Pancreas (tissue), 10 donors: ENCODE data around the gene TET3. TPM values are rescaled to one million over a fixed set of nuclear protein-coding genes. Genes with fewer than 3 reads are reported as not detected.

Source experiments
- ATAC-seq, 4 donors: fragments of 200-7000 bp; cut with Tn5 transposase; one replicate each; pipeline versions ENCODE4 v1.8.0 to v1.9.1; 2020; ENCODE audit warnings: mild to moderate bottlenecking in 4 of 4, moderate library complexity in 4 of 4
- DNase-seq, 6 donors: peaks; one replicate each; pipeline ENCODE4 v3.0.0-alpha.2; 2020
- FAIRE-seq: peaks from 2 replicates; lab custom pipeline; 2012; peaks lifted over from hg19 to GRCh38; lab: Jason Lieb, UNC
- H3K27ac ChIP-seq, 4 donors: fragments of 200-600 bp; sonication (generic); 1 replicate in 3 of 4; 2 replicates in 1 of 4; pipeline versions ENCODE4 v1.5.0 to v1.8.0; 2020
- H3K27me3 ChIP-seq, 4 donors: fragments of 200-600 bp; one replicate each; pipeline ENCODE4 v1.8.0; 2021
- H3K36me3 ChIP-seq, 3 donors: fragments of 200-600 bp; sonication (generic) in 1 of 3; one replicate each; pipeline versions ENCODE4 v1.5.0 to v1.8.0; 2020 to 2021
- H3K4me1 ChIP-seq, 3 donors: fragments of 200-600 bp; one replicate each; pipeline ENCODE4 v1.8.0; 2021
- H3K4me3 ChIP-seq, 4 donors: fragments of 200-600 bp; sonication (generic) in 2 of 4; one replicate each; pipeline versions ENCODE4 v1.5.0 to v1.8.0; 2020 to 2021
- H3K9me3 ChIP-seq, 4 donors: fragments of 200-600 bp; one replicate each; pipeline ENCODE4 v1.8.0; 2021
- WGBS, 2 donors: extraction: QIAGEN DNeasy Blood & Tissue Kit; methylation state at CpG; one replicate each; pipeline ENCODE4 v1.1.7; 2013; 5-methylcytosine and 5-hydroxymethylcytosine counted together
- intact Hi-C, 3 donors: fragments of 100-400 bp; cut with DNase I; formaldehyde crosslinking; loops; one replicate each; pipeline versions ENCODE4 v1.11.1 to v1.14.2; 2022
- polyA plus RNA-seq, 2 donors: library from polyadenylated mRNA; stranded (reverse); fragments of 200-250 nt; gene quantifications; one replicate each; pipeline ENCODE4 v1.2.3, GENCODE V29; 2013
- total RNA-seq, 6 donors: library from RNA; stranded (reverse); fragmentation: NEBNext Ultra II Directional in 4 of 6; extraction: Animal tissue kit (Norgen Biotek cat#: 25700) in 4 of 6; gene quantifications; one replicate each; pipeline versions ENCODE4 v1.2.1 to v1.2.4, GENCODE V29; 2021 to 2023
- TF ChIP-seq, protein P1 (sequence below), 4 donors: fragments of 200-600 bp; sonication (generic) in 3 of 4; IDR thresholded peaks; one replicate each; pipeline versions ENCODE4 v1.5.0 to v1.8.0; 2021; ENCODE audit warnings: antibody characterized with exemption in 4 of 4
- donor health status: healthy with polysubstance abuse.
- donor health status: DM: no; HTN: no; CAD: no; lungs with moderate emphysema.
- donor health status: DM: no; HTN: no; CAD: no.
- donor health status: control.
- donor health status: control.
- donor health status: Bipolar disorder and iron deficiency.
- donor health status: DM: yes; HTN: yes; CAD: no.
- donor health status: DM: no; HTN: no; CAD: no.
- donor health status: DM: no; HTN: no; CAD: no.
- donor health status: DM: yes; HTN: yes; CAD: no.

TET3 gene
- total and polyA plus RNA-seq, 8 donors: 1.5 to 8.6 (median 4.8) TPM

GRCh38 chr2:73975731-73976130, 9.0 kb upstream of the TET3 start:
- intact Hi-C loops: no loop called here
- H3K36me3 ChIP-seq: no peaks in the 10 kb centered on the region
- WGBS, 2 donors: 94 to 100% methylated on average over 3 of the region's 3 CpGs
- TF ChIP-seq, protein P1, sequence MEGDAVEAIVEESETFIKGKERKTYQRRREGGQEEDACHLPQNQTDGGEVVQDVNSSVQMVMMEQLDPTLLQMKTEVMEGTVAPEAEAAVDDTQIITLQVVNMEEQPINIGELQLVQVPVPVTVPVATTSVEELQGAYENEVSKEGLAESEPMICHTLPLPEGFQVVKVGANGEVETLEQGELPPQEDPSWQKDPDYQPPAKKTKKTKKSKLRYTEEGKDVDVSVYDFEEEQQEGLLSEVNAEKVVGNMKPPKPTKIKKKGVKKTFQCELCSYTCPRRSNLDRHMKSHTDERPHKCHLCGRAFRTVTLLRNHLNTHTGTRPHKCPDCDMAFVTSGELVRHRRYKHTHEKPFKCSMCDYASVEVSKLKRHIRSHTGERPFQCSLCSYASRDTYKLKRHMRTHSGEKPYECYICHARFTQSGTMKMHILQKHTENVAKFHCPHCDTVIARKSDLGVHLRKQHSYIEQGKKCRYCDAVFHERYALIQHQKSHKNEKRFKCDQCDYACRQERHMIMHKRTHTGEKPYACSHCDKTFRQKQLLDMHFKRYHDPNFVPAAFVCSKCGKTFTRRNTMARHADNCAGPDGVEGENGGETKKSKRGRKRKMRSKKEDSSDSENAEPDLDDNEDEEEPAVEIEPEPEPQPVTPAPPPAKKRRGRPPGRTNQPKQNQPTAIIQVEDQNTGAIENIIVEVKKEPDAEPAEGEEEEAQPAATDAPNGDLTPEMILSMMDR (IDR thresholded peaks at IDR 0.05): no peak
- DNase-seq (no peak), ATAC-seq (no peak), FAIRE-seq (no peak)
- H3K9me3 ChIP-seq: no peaks in the 10 kb centered on the region
- no peak overlapping the region for H3K4me3 ChIP-seq
- no peaks in the 10 kb centered on the region for H3K27me3 ChIP-seq
- peaks cover 9 to 16% (median 12%) of the 10 kb centered on the region in 3 donors for H3K4me1 ChIP-seq
- no peak overlapping the region for H3K27ac ChIP-seq

DNA sequence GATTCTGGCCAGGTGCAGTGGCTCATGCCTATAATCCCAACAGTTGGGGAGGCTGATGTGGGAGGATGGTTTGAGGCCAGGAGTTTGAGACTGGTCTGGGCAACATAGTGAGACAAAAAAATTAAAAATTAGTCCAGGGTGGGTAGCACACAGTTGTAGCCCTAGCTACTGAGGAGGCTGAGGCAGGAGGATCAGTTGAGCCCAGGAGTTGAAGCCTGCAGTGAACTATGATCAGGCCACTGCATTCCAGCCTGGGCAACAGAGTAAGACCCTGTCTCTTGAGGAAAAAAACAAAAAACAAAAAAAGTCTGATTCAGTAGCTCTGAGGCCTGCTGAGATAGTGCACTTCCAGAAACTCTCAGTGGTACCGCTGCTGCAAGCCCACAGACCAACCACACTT, 7.9 kb upstream of the TET3 start:
- Histone ChIP-seq H3K36me3 (no peaks in the 10 kb centered on the region), H3K4me3 (no peak overlapping the region), H3K4me1 (peaks cover 16 to 19% (median 16%) of the 10 kb centered on the region in 3 donors), H3K27me3 (no peaks in the 10 kb centered on the region), H3K9me3 (no peaks in the 10 kb centered on the region), H3K27ac (no peak overlapping the region)
- DNase-seq (no peak), ATAC-seq (no peak), FAIRE-seq (no peak)
- 97 to 100% methylated on average over 1 of the region's 1 CpG for WGBS, 2 donors
- intact Hi-C loops: no loop called here
- TF ChIP-seq, protein P1 (IDR thresholded peaks at IDR 0.05): no peak

DNA sequence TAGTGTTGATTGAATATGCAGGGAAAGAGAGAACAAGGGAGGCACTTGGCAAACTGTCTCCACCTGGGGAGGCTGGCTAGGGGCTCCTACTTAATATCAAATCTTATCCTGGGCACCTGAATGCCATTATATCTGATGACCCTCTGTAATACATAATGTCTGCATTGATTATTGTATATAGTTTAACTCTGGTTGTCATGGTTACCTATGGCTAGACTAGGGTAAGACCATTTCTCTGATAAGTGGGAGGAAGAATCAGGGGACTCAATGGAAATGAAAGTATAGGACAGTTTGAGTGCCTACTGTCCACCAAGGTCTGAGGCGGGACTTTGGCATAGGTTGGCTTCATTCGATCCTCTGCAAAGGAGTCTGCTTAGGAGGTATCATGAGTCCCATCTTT, 7.2 kb upstream of the TET3 start:
- WGBS, 2 donors: 92 to 97% methylated on average over 2 of the region's 2 CpGs
- H3K27ac ChIP-seq: no peak overlapping the region
- TF ChIP-seq, protein P1 (IDR thresholded peaks at IDR 0.05): no peak
- H3K27me3 ChIP-seq: no peaks in the 10 kb centered on the region
- FAIRE-seq (no peak), ATAC-seq (no peak), DNase-seq (no peak)
- intact Hi-C loops: no loop called here
- H3K4me3 ChIP-seq: no peak overlapping the region
- H3K9me3 ChIP-seq: no peaks in the 10 kb centered on the region
- peaks cover 22 to 26% (median 23%) of the 10 kb centered on the region in 3 donors for H3K4me1 ChIP-seq
- no peaks in the 10 kb centered on the region for H3K36me3 ChIP-seq

- no peaks in the 10 kb centered on the region for H3K9me3 ChIP-seq
- H3K27me3 ChIP-seq: no peaks in the 10 kb centered on the region
- TF ChIP-seq, protein P1 (IDR thresholded peaks at IDR 0.05): no peak
- DNase-seq (no peak), FAIRE-seq (no peak), ATAC-seq (no peak)
- H3K27ac ChIP-seq: no peak overlapping the region
- H3K4me3 ChIP-seq: no peak overlapping the region
- intact Hi-C loops: no loop called here
- H3K4me1 ChIP-seq: peaks cover 31 to 34% (median 33%) of the 10 kb centered on the region in 3 donors
- H3K36me3 ChIP-seq: no peaks in the 10 kb centered on the region
- 78 to 82% methylated on average over 5 of the region's 5 CpGs for WGBS, 2 donors
Measured at GRCh38 chr2:73979021-73979420, 5.7 kb upstream of the TET3 start.

- TF ChIP-seq, protein P1 (IDR thresholded peaks at IDR 0.05): no peak
- DNase-seq (no peak), ATAC-seq (no peak), FAIRE-seq (no peak)
- no peaks in the 10 kb centered on the region for H3K27me3 ChIP-seq
- H3K9me3 ChIP-seq: no peaks in the 10 kb centered on the region
- no peaks in the 10 kb centered on the region for H3K36me3 ChIP-seq
- 55 to 66% methylated on average over 3 of the region's 3 CpGs for WGBS, 2 donors
- peaks cover 31 to 34% (median 33%) of the 10 kb centered on the region in 3 donors for H3K4me1 ChIP-seq
- H3K4me3 ChIP-seq: no peak overlapping the region
- H3K27ac ChIP-seq: no peak overlapping the region
- intact Hi-C loops: no loop called here
Measured at GRCh38 chr2:73979686-73980085, 5.0 kb upstream of the TET3 start.
